ENCODE data around the gene IAH1.

Gene IAH1

DNA sequence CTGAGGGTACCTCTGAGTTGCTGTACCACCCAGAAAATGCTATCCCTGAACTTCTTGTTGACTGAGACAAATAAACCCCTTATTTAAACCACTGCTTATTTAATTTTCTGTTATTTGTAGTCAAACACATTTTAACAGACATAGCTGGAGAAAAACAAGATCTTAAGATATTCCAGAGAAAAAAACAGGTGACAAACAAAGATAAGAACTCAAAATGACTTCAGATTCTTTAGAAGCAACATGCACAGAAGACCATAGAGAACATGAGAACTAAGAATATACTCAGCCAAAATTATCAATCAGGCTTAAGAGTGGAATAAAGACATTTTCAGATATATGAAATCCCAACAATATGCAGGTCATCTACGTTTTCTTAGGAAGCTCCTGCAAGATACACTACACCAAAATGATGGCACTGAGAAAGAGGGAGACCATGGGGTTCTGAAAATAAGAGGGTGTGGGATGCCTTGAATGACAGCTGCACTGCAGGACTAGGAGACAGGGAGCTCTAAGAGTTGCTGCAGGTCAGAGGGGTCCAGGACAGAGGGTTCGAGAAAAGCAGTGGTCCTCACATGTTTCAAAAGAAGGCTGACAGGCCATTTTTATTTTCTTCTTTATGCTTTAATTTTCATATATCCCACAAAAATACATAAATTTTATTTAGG lies 42.9 kb downstream of the IAH1 start:
- H3K27ac ChIP-seq (ENCODE audit: low read depth, low read length): no peak overlapping the region
- H3K36me3 ChIP-seq (ENCODE audit: control insufficient read depth, low read length): peaks cover 72% of the 10 kb centered on the region
- no peak for TF ChIP-seq EZH2phosphoT487 (IDR thresholded peaks at IDR 0.05; ENCODE audit: borderline replicate concordance, low read length)
- TF ChIP-seq CTCF (IDR thresholded peaks at IDR 0.05; ENCODE audit: low read depth, low read length, poor library complexity, severe bottlenecking): no peak

DNA sequence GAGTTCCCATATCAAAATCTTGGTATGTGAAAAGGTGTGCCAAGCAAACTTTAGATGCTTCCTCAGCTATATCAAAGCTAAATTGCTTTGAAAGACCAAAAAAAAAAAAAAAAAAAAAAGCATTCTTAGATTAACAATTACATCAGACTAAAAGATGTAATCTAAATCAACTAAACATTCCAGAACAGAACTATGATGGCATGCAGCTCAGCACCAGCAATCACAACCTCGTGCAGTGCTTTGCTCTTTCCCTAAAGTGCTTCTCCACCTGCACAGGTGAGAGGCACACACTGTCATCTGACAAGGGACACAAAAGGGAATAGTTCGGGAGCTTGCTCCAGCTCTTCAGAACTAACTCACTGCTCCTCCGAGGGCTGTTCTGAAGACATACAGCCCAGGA lies 43.8 kb downstream of the IAH1 start:
- TF ChIP-seq CTCF (IDR thresholded peaks at IDR 0.05; ENCODE audit: low read depth, low read length, poor library complexity, severe bottlenecking) (no peak), EZH2phosphoT487 (IDR thresholded peaks at IDR 0.05; ENCODE audit: borderline replicate concordance, low read length) (no peak)
- Histone ChIP-seq H3K27ac (ENCODE audit: low read depth, low read length) (no peak overlapping the region), H3K36me3 (ENCODE audit: control insufficient read depth, low read length) (peaks cover 73% of the 10 kb centered on the region)

More for the DNA sequence above, 42.9 kb downstream of the IAH1 start:
- Histone ChIP-seq H3F3A (ENCODE audit: control insufficient read depth, insufficient read depth) (no peaks in the 10 kb centered on the region), H3K4me1 (ENCODE audit: control insufficient read depth, low read length) (no peaks in the 10 kb centered on the region), H3K4me3 (ENCODE audit: low read length) (no peak overlapping the region), H4K20me1 (ENCODE audit: control insufficient read depth, insufficient read depth, low read depth, low read length) (no peaks in the 10 kb centered on the region), H3K9me2 (replicated peaks; ENCODE audit: control insufficient read depth, low read length) (no peaks in the 10 kb centered on the region), H3K27me3 (ENCODE audit: control insufficient read depth, low read length) (no peaks in the 10 kb centered on the region), H3K4me2 (ENCODE audit: low read length) (no peak overlapping the region), H3K9me3 (ENCODE audit: control insufficient read depth, insufficient read depth, low read length) (no peaks in the 10 kb centered on the region), H3K79me2 (ENCODE audit: control insufficient read depth, low read length) (no peaks in the 10 kb centered on the region; the same call in 1 of the 2 replicates)

GRCh38 chr2:9518780-9519179 lies 44.4 kb downstream of the IAH1 start:
- Histone ChIP-seq H3K36me3 (ENCODE audit: control insufficient read depth, low read length) (peaks cover 75% of the 10 kb centered on the region), H3K27ac (ENCODE audit: low read depth, low read length) (no peak overlapping the region)

More for the DNA sequence above, 43.8 kb downstream of the IAH1 start:
- no peaks in the 10 kb centered on the region for H4K20me1 ChIP-seq (ENCODE audit: control insufficient read depth, insufficient read depth, low read depth, low read length)
- no peaks in the 10 kb centered on the region for H3K4me1 ChIP-seq (ENCODE audit: control insufficient read depth, low read length)
- no peak overlapping the region for H3K4me2 ChIP-seq (ENCODE audit: low read length)
- no peaks in the 10 kb centered on the region for H3K9me2 ChIP-seq (replicated peaks; ENCODE audit: control insufficient read depth, low read length)
- H3K79me2 ChIP-seq (ENCODE audit: control insufficient read depth, low read length): no peaks in the 10 kb centered on the region; the same call in 1 of the 2 replicates
- H3K27me3 ChIP-seq (ENCODE audit: control insufficient read depth, low read length): no peaks in the 10 kb centered on the region
- no peak overlapping the region for H3K4me3 ChIP-seq (ENCODE audit: low read length)
- H3K9me3 ChIP-seq (ENCODE audit: control insufficient read depth, insufficient read depth, low read length): no peaks in the 10 kb centered on the region
- no peaks in the 10 kb centered on the region for H3F3A ChIP-seq (ENCODE audit: control insufficient read depth, insufficient read depth)

More at GRCh38 chr2:9518780-9519179, 44.4 kb downstream of the IAH1 start:
- no peaks in the 10 kb centered on the region for H3K9me3 ChIP-seq (ENCODE audit: control insufficient read depth, insufficient read depth, low read length)
- H3F3A ChIP-seq (ENCODE audit: control insufficient read depth, insufficient read depth): no peaks in the 10 kb centered on the region
- TF ChIP-seq CTCF (IDR thresholded peaks at IDR 0.05; ENCODE audit: low read depth, low read length, poor library complexity, severe bottlenecking) (no peak), EZH2phosphoT487 (IDR thresholded peaks at IDR 0.05; ENCODE audit: borderline replicate concordance, low read length) (no peak)
- H3K4me3 ChIP-seq (ENCODE audit: low read length): no peak overlapping the region
- no peaks in the 10 kb centered on the region for H3K9me2 ChIP-seq (replicated peaks; ENCODE audit: control insufficient read depth, low read length)
- no peaks in the 10 kb centered on the region for H4K20me1 ChIP-seq (ENCODE audit: control insufficient read depth, insufficient read depth, low read depth, low read length)
- no peak overlapping the region for H3K4me2 ChIP-seq (ENCODE audit: low read length)
- H3K4me1 ChIP-seq (ENCODE audit: control insufficient read depth, low read length): no peaks in the 10 kb centered on the region
- H3K27me3 ChIP-seq (ENCODE audit: control insufficient read depth, low read length): no peaks in the 10 kb centered on the region
- no peaks in the 10 kb centered on the region; the same call in 1 of the 2 replicates for H3K79me2 ChIP-seq (ENCODE audit: control insufficient read depth, low read length)
